H1 (cell line): ENCODE results near the gene LENG9.
"Not testable (repeated sequence)": the region's sequence is repeated elsewhere in the genome, so short reads cannot be mapped to it uniquely, and the experiment has no call there.

Experiments
- ATF2 ChIP-seq: IDR thresholded peaks from 2 replicates; pipeline ENCODE4 v1.6.1; 2012; ENCODE audit warnings: low read length, inconsistent platforms
- CTCF ChIP-seq, 3 experiments: IDR thresholded peaks; 1 replicate in 2 of 3; 2 replicates in 1 of 3; pipeline versions ENCODE4 v1.5.1 to v1.6.1; 2011; ENCODE audit warnings: low read length in 3 of 3, mild to moderate bottlenecking in 3 of 3, inconsistent platforms in 2 of 3, low read depth in 1 of 3, moderate library complexity in 1 of 3; ENCODE audit not compliant: insufficient read depth in 1 of 3; ENCODE audit errors: control extremely low read depth in 1 of 3
- EP300 ChIP-seq, 2 experiments: IDR thresholded peaks; 1 replicate in 1 of 2; 2 replicates in 1 of 2; pipeline ENCODE4 v1.6.1; 2011 to 2012; ENCODE audit warnings: low read depth in 2 of 2, low read length in 2 of 2, mild to moderate bottlenecking in 2 of 2, borderline replicate concordance in 1 of 2, inconsistent platforms in 1 of 2, moderate library complexity in 1 of 2
- GTF2F1 ChIP-seq: IDR thresholded peaks from 2 replicates; pipeline ENCODE4 v1.6.1; 2012; ENCODE audit warnings: low read depth, low read length, improper control_type of control experiment, borderline replicate concordance
- MAX ChIP-seq: IDR thresholded peaks from 2 replicates; pipeline ENCODE4 v1.6.1; 2012; ENCODE audit warnings: inconsistent platforms
- POLR2A ChIP-seq, 2 experiments: IDR thresholded peaks; 1 replicate in 1 of 2; 2 replicates in 1 of 2; pipeline ENCODE4 v1.6.1; 2011; ENCODE audit warnings: low read depth in 2 of 2, low read length in 2 of 2, mild to moderate bottlenecking in 2 of 2; ENCODE audit errors: control extremely low read depth in 1 of 2
- POLR2AphosphoS5 ChIP-seq: IDR thresholded peaks from 2 replicates; pipeline ENCODE4 v1.6.1; 2011; ENCODE audit warnings: low read depth, low read length
- RFX5 ChIP-seq: IDR thresholded peaks from 2 replicates; pipeline ENCODE4 v1.6.1; 2011; ENCODE audit warnings: low read depth, low read length, improper control_type of control experiment, borderline replicate concordance
- USF2 ChIP-seq: IDR thresholded peaks from 2 replicates; pipeline ENCODE4 v1.6.1; 2011; ENCODE audit warnings: low read length, improper control_type of control experiment

GRCh38 chr19:54495284-54495683 is 31.7 kb upstream of the LENG9 start:
- TF ChIP-seq POLR2A (IDR thresholded peaks at IDR 0.05; ENCODE audit: control extremely low read depth in 1 of 2, low read depth in 2 of 2, low read length in 2 of 2); POLR2AphosphoS5; GTF2F1; EP300 (IDR thresholded peaks at IDR 0.05; ENCODE audit: borderline replicate concordance in 1 of 2, low read depth in 2 of 2, low read length in 2 of 2); ATF2; MAX; CTCF (IDR thresholded peaks at IDR 0.05; ENCODE audit: control extremely low read depth in 1 of 3, insufficient read depth in 1 of 3, low read depth in 1 of 3, low read length in 3 of 3); RFX5; USF2: not testable (repeated sequence)
